Stomach (tissue), 9 donors: Measurements from ENCODE around the gene CNTN4. TPM values are rescaled to one million over a fixed set of nuclear protein-coding genes. Genes with fewer than 3 reads are reported as not detected.

Experiments
- DNase-seq, 2 donors: peaks; one replicate each; pipeline versions ENCODE4 v3.0.0 to v3.0.0-alpha.2; 2013 to 2019
- H3K27ac ChIP-seq, 5 donors: fragments of 200-600 bp in 4 of 5; sonication (generic) in 4 of 5; one replicate each; pipeline ENCODE4 v1.5.1; 2013 to 2019; ENCODE audit warnings: mild to moderate bottlenecking in 1 of 5, moderate library complexity in 1 of 5
- H3K27me3 ChIP-seq, 3 donors: fragments of 200-600 bp; sonication (generic); one replicate each; pipeline ENCODE4 v1.5.1; 2017 to 2019; ENCODE audit warnings: mixed run types in 1 of 3
- H3K36me3 ChIP-seq, 4 donors: fragments of 200-600 bp; sonication (generic); 1 replicate in 3 of 4; 2 replicates in 1 of 4; pipeline ENCODE4 v1.5.1; 2016 to 2019
- H3K4me1 ChIP-seq, 4 donors: fragments of 200-600 bp; sonication (generic); one replicate each; pipeline ENCODE4 v1.5.1; 2016 to 2019
- H3K4me3 ChIP-seq, 4 donors: fragments of 200-600 bp; sonication (generic) in 3 of 4; one replicate each; pipeline ENCODE4 v1.5.1; 2016 to 2019; ENCODE audit warnings: mild to moderate bottlenecking in 1 of 4
- H3K9me3 ChIP-seq, 4 donors: fragments of 200-600 bp; sonication (generic); one replicate each; pipeline ENCODE4 v1.5.1; 2016 to 2019
- EP300 ChIP-seq: sonication (generic); formaldehyde crosslinking; IDR thresholded peaks from one replicate; pipeline ENCODE4 v1.6.1; 2017; ENCODE audit warnings: antibody characterized with exemption
- POLR2A ChIP-seq, 4 donors: fragments of 450-650 bp; IDR thresholded peaks; one replicate each; pipeline ENCODE4 v1.6.1; 2016; ENCODE audit warnings: antibody characterized with exemption in 4 of 4, control low read depth in 2 of 4, mild to moderate bottlenecking in 1 of 4, moderate library complexity in 1 of 4
- POLR2AphosphoS5 ChIP-seq, 3 donors: sonication (generic); formaldehyde crosslinking; IDR thresholded peaks; one replicate each; pipeline ENCODE4 v1.6.1; 2016; ENCODE audit warnings: antibody characterized with exemption in 3 of 3
- WGBS, 5 donors: extraction: QIAGEN DNeasy Blood & Tissue Kit in 3 of 5; methylation state at CpG; one replicate each; pipeline versions ENCODE4 v1.1.5 to v1.1.7; 2013 to 2018; 5-methylcytosine and 5-hydroxymethylcytosine counted together
- intact Hi-C: fragments of 100-400 bp; cut with DNase I; formaldehyde crosslinking; loops from one replicate; pipeline ENCODE4 v1.15.1; 2023; ENCODE audit warnings: low total_unique reads
- polyA plus RNA-seq, 3 donors: library from polyadenylated mRNA; stranded (reverse); fragments of 200-250 nt; gene quantifications; one replicate each; pipeline ENCODE4 v1.2.3, GENCODE V29; 2013
- total RNA-seq, 5 donors: library from RNA; depleted of rRNA; stranded (reverse); fragments of >200 nt; gene quantifications; one replicate each; pipeline versions ENCODE4 v1.1.0 to v1.2.3, GENCODE V29; 2014 to 2016
- TF ChIP-seq, protein P1 (sequence below), 7 experiments: fragments of 450-650 bp in 4 of 7; fragments of 200-600 bp in 3 of 7; sonication (generic) in 3 of 7; IDR thresholded peaks; one replicate each; pipeline ENCODE4 v1.5.1; 2016 to 2019; ENCODE audit warnings: antibody characterized with exemption in 7 of 7, control low read depth in 2 of 7, mild to moderate bottlenecking in 1 of 7
- donor health status: healthy with polysubstance abuse.
- donor health status: Bipolar disorder and iron deficiency.
- donor health status: healthy.

Gene CNTN4
- total and polyA plus RNA-seq, 8 donors = 0.45 to 97.0 (median 5.6) TPM

- Histone ChIP-seq H3K27me3 (no peaks in the 10 kb centered on the region), H3K4me1 (no peaks in the 10 kb centered on the region), H3K27ac (no peak overlapping the region), H3K4me3 (no peak overlapping the region), H3K36me3 (no peaks in the 10 kb centered on the region), H3K9me3 (no peaks in the 10 kb centered on the region)
- TF ChIP-seq POLR2AphosphoS5 (IDR thresholded peaks at IDR 0.05) = no peak
- TF ChIP-seq EP300 = no peak
- TF ChIP-seq, protein P1, sequence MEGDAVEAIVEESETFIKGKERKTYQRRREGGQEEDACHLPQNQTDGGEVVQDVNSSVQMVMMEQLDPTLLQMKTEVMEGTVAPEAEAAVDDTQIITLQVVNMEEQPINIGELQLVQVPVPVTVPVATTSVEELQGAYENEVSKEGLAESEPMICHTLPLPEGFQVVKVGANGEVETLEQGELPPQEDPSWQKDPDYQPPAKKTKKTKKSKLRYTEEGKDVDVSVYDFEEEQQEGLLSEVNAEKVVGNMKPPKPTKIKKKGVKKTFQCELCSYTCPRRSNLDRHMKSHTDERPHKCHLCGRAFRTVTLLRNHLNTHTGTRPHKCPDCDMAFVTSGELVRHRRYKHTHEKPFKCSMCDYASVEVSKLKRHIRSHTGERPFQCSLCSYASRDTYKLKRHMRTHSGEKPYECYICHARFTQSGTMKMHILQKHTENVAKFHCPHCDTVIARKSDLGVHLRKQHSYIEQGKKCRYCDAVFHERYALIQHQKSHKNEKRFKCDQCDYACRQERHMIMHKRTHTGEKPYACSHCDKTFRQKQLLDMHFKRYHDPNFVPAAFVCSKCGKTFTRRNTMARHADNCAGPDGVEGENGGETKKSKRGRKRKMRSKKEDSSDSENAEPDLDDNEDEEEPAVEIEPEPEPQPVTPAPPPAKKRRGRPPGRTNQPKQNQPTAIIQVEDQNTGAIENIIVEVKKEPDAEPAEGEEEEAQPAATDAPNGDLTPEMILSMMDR (IDR thresholded peaks at IDR 0.05) = no peak
- no peak for TF ChIP-seq POLR2A (IDR thresholded peaks at IDR 0.05)
- no peak for DNase-seq
- 55 to 61% (median 57%) methylated on average over 6 of the region's 6 CpGs for WGBS, 5 donors
- intact Hi-C loops = no loop called here
Observed at GRCh38 chr3:2246873-2247648, 148.4 kb downstream of the CNTN4 start.

GRCh38 chr3:2247831-2248230, 149.2 kb downstream of the CNTN4 start:
- intact Hi-C loops = no loop called here
- no peak for DNase-seq
- no peaks in the 10 kb centered on the region for H3K9me3 ChIP-seq
- H3K4me3 ChIP-seq = no peak overlapping the region
- no peaks in the 10 kb centered on the region for H3K4me1 ChIP-seq
- WGBS, 5 donors = 47 to 70% (median 58%) methylated on average over 4 of the region's 4 CpGs
- no peaks in the 10 kb centered on the region for H3K27me3 ChIP-seq
- TF ChIP-seq, protein P1 (IDR thresholded peaks at IDR 0.05) = no peak
- TF ChIP-seq EP300 = no peak
- TF ChIP-seq POLR2A (IDR thresholded peaks at IDR 0.05) = no peak
- no peak for TF ChIP-seq POLR2AphosphoS5 (IDR thresholded peaks at IDR 0.05)
- H3K36me3 ChIP-seq = no peaks in the 10 kb centered on the region
- no peak overlapping the region for H3K27ac ChIP-seq

DNA sequence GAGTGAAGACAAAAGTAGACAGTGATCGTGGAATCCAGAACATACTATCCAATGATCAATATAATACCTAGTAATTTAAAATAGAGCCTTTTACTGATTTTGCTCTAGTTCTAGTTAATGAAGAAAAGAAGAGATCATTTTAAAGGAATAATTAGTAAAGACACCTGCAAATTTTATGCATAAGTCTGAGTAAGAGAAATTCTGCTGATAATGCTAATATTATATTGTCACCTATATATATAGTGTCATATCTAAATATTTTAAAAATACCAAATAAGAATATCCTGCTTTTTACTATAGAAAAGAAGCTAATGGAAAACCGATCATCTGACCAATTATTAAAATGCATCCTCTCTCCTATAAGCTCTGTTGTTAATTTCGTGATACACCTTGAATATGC, 152.1 kb downstream of the CNTN4 start:
- TF ChIP-seq, protein P1 (IDR thresholded peaks at IDR 0.05) = no peak
- TF ChIP-seq POLR2A (IDR thresholded peaks at IDR 0.05) = no peak
- no peak for TF ChIP-seq POLR2AphosphoS5 (IDR thresholded peaks at IDR 0.05)
- no peak for TF ChIP-seq EP300
- Histone ChIP-seq H3K36me3 (no peaks in the 10 kb centered on the region), H3K9me3 (peaks cover 0 to 5% (median 0%) of the 10 kb centered on the region in 4 donors), H3K27ac (no peak overlapping the region), H3K27me3 (no peaks in the 10 kb centered on the region), H3K4me1 (no peaks in the 10 kb centered on the region), H3K4me3 (no peak overlapping the region)
- 76 to 81% (median 80%) methylated on average over 3 of the region's 3 CpGs for WGBS, 5 donors
- intact Hi-C loops = no loop called here
- no peak for DNase-seq

DNA sequence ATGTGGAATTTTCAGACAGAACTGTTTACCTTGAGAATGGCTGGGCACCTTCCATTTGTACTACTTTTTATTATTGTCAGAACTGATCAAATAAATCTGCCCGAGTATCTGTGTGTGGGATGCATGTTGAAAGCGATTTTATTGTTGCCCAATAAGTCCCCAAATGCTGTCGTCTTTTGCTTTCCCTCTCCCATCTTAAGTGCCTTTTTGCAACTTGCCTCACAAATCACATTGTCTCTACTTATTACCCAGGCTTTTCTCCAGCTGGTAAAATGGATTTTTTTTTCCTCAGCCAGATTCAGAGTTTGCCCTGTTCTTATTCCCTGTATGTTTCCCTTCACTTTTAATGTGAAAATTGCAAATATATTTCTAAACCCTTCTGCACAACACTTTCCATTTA, 163.1 kb downstream of the CNTN4 start:
- DNase-seq = no peak
- Histone ChIP-seq H3K36me3 (no peaks in the 10 kb centered on the region), H3K4me1 (no peaks in the 10 kb centered on the region), H3K27ac (no peak overlapping the region), H3K4me3 (no peak overlapping the region), H3K27me3 (no peaks in the 10 kb centered on the region), H3K9me3 (peaks cover 0 to 12% (median 2%) of the 10 kb centered on the region in 4 donors)
- no peak for TF ChIP-seq POLR2A (IDR thresholded peaks at IDR 0.05)
- TF ChIP-seq EP300 = no peak
- TF ChIP-seq POLR2AphosphoS5 (IDR thresholded peaks at IDR 0.05) = no peak
- TF ChIP-seq, protein P1 (IDR thresholded peaks at IDR 0.05) = no peak
- WGBS, 5 donors = 54 to 78% (median 74%) methylated on average over 3 of the region's 3 CpGs
- intact Hi-C loops = no loop called here
